ENCODE data around the gene GRID1.

The GRID1 gene

GRCh38 chr10:85657476-85658113 is 709.0 kb downstream of the GRID1 start:
- no peak for DNase-seq

GRCh38 chr10:85655411-85655810 is 711.2 kb downstream of the GRID1 start:
- DNase-seq: no peak

- no peak for DNase-seq
These were observed 715.1 kb downstream of the GRID1 start for GRCh38 chr10:85651497-85651882.

GRCh38 chr10:85650791-85651496 is 715.7 kb downstream of the GRID1 start:
- DNase-seq: no peak

- DNase-seq: no peak
These were observed 717.1 kb downstream of the GRID1 start for GRCh38 chr10:85649461-85649860.

GRCh38 chr10:85648279-85648754 is 718.3 kb downstream of the GRID1 start:
- no peak for DNase-seq

GRCh38 chr10:85647741-85648140 is 718.9 kb downstream of the GRID1 start:
- no peak for DNase-seq

GRCh38 chr10:85645926-85646711 is 720.5 kb downstream of the GRID1 start:
- DNase-seq: no peak

GRCh38 chr10:85645053-85645452 is 721.5 kb downstream of the GRID1 start:
- DNase-seq: no peak

- DNase-seq: no peak
These were observed 722.6 kb downstream of the GRID1 start for GRCh38 chr10:85643845-85644525.

GRCh38 chr10:85643171-85643844 is 723.3 kb downstream of the GRID1 start:
- DNase-seq: no peak

- no peak for DNase-seq
These were observed 724.0 kb downstream of the GRID1 start for GRCh38 chr10:85642421-85643170.

- DNase-seq: no peak
These were observed 724.5 kb downstream of the GRID1 start for GRCh38 chr10:85642082-85642420.

GRCh38 chr10:85641479-85642009 is 725.1 kb downstream of the GRID1 start:
- no peak for DNase-seq

GRCh38 chr10:85638797-85639196 is 727.8 kb downstream of the GRID1 start:
- no peak for DNase-seq

GRCh38 chr10:85635650-85636049 is 730.9 kb downstream of the GRID1 start:
- no peak for DNase-seq

- DNase-seq: no peak
These were observed 742.1 kb downstream of the GRID1 start for GRCh38 chr10:85624511-85624910.

- DNase-seq: no peak
These were observed 742.8 kb downstream of the GRID1 start for GRCh38 chr10:85623758-85624157.

GRCh38 chr10:85623342-85623741 is 743.3 kb downstream of the GRID1 start:
- no peak for DNase-seq

GRCh38 chr10:85622425-85622824 is 744.2 kb downstream of the GRID1 start:
- no peak for DNase-seq

GRCh38 chr10:85621562-85621961 is 745.0 kb downstream of the GRID1 start:
- no peak for DNase-seq

GRCh38 chr10:85620807-85621206 is 745.8 kb downstream of the GRID1 start:
- no peak for DNase-seq

Measured in stimulated activated CD8-positive, alpha-beta memory T cell treated with anti-CD3 and anti-CD28 coated beads, Interleukin-4, amount 100 ng/mL, for 48 hours (primary cell).